Measurements from ENCODE around the gene TMEM204.
A peak's percentile ranks its signal among the peaks of the same experiment; 100 is the strongest.

Gene TMEM204

DNA sequence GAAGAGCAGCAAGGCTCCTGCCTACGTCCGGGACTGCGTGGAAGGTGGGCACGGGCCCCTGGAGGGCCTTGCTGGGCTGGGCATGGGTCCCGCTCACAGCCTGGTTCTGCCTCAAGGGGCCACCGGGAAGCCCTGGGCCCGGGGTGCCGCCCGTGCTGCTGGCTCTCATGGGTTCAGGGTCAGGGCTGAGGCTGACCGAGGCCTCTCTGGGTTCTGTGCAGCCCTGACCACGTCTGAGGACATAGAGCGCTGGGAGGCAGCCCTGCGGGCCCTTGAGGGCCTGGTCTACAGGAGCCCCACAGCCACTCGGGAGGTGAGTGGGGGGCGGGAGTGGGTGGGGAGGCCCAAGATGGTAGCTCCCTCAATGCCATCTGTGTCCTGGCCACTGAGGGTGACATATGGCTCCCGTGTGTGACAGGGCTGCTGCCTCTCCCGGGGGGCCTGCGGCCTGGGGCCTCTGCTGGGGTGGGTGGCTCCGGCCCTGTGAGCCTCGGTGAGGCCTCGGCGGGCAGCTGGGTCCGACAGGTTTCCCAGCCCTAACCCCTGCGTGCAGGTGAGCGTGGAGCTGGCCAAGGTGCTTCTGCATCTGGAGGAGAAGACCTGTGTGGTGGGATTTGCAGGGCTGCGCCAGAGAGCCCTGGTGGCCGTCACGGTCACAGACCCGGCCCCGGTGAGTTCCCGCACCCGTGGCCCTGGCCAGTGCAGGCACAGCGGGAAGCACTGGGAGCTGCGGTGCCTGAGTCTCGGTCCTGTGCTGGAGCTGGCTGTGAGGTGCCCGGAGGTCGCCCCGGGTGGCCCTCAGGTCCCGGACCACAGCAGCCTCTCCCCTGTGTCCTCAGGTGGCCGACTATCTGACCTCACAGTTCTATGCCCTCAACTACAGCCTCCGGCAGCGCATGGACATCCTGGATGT, 31.1 kb upstream of the TMEM204 start:
- Histone ChIP-seq H3K9me3 (ENCODE audit: severe bottlenecking) (no peaks in the 10 kb centered on the region), H3K4me1 (ENCODE audit: insufficient read depth, poor library complexity, severe bottlenecking) (no peaks in the 10 kb centered on the region), H3K27ac (ENCODE audit: poor library complexity, severe bottlenecking) (no peak overlapping the region), H3K27me3 (ENCODE audit: insufficient read depth, poor library complexity, severe bottlenecking) (no peaks in the 10 kb centered on the region), H3K36me3 (ENCODE audit: low read depth) (peaks cover 38% of the 10 kb centered on the region), H3K4me3 (ENCODE audit: severe bottlenecking) (no peak overlapping the region)
- ATAC-seq (ENCODE audit: low read depth): no peak
- TF ChIP-seq, protein P1, sequence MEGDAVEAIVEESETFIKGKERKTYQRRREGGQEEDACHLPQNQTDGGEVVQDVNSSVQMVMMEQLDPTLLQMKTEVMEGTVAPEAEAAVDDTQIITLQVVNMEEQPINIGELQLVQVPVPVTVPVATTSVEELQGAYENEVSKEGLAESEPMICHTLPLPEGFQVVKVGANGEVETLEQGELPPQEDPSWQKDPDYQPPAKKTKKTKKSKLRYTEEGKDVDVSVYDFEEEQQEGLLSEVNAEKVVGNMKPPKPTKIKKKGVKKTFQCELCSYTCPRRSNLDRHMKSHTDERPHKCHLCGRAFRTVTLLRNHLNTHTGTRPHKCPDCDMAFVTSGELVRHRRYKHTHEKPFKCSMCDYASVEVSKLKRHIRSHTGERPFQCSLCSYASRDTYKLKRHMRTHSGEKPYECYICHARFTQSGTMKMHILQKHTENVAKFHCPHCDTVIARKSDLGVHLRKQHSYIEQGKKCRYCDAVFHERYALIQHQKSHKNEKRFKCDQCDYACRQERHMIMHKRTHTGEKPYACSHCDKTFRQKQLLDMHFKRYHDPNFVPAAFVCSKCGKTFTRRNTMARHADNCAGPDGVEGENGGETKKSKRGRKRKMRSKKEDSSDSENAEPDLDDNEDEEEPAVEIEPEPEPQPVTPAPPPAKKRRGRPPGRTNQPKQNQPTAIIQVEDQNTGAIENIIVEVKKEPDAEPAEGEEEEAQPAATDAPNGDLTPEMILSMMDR (IDR thresholded peaks at IDR 0.05; ENCODE audit: poor library complexity, severe bottlenecking): no peak
- DNase-seq (ENCODE audit: low spot score): no peak

DNA sequence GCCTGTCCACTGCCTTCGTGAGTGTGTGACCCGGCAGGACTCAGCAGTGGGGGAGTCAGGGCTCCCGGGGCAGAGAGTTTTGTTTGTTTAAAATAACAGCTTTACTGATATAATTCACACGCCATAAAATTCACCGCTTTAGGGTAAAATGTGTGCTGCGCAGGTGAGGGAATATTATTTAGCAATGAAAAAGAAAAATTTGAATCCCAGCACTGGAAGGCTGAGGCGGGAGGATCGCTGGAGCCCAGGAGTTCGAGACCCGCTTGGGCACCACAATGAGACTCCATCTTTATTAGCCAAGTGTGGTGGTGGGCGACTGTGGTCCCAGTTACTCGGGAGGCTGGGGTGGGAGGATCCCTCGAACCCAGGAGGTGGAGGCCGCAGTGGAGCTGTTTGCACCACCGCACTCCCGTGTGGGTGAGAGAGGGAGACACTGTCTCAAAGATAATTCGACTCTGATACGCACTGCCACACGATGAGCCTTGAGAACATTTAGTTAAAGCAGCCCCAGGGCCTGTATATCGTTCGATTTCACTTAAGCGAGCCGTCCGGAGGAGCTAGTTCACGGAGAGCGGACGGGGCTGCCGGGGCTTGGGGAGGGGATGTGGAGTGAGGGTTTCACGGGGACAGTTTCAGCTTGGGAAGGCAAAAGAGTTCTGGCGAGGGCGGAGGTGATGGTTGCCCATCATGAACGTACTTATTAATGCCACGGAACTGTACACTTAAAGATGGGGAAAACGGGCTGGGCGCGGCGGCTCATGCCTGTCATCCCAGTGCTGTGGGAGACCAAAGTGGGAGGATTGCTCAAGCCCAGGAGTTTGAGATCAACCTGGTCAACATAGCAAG, 30.1 kb upstream of the TMEM204 start:
- H3K36me3 ChIP-seq (ENCODE audit: low read depth): peaks cover 30% of the 10 kb centered on the region
- ATAC-seq (ENCODE audit: low read depth): no peak

DNA sequence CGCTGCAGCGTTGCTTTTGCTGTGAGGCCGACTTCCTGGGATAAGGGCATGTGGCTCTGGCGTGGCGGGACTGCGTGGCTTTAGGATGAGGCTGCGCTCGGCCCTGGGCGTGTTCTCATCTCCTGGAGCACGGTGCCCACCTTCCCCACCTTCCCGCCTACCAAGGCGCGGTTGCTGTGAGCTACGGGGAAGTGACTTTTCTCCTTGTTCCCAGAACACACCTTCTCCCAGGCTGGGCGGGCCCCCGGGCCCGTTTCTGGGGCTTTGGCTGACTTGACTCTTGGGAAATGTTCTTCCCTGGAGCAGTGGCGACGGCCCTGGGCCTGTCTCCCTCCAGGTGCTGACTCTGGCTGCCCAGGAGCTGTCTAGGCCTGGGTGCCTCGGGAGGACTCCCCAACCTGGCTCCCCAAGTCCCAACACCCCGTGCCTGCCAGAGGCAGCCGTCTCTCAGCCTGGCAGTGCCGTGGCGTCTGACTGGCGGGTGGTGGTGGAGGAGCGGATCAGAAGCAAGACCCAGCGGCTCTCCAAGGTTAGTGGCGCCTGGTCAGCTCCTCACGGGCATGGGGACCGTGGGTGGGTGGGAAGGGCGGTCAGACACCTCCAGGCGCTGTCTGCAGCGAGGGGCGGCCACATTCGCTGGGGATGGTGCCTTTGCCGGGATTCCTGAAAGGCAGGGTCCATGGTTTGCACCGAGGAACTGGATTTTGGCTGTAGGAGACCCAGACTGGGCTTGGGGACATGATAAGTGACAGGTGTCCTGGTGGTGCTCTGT, 28.2 kb upstream of the TMEM204 start:
- Histone ChIP-seq H3K9me3 (ENCODE audit: severe bottlenecking) (no peaks in the 10 kb centered on the region), H3K4me1 (ENCODE audit: insufficient read depth, poor library complexity, severe bottlenecking) (no peaks in the 10 kb centered on the region), H3K27ac (ENCODE audit: poor library complexity, severe bottlenecking) (no peak overlapping the region), H3K4me3 (ENCODE audit: severe bottlenecking) (no peak overlapping the region), H3K27me3 (ENCODE audit: insufficient read depth, poor library complexity, severe bottlenecking) (no peaks in the 10 kb centered on the region), H3K36me3 (ENCODE audit: low read depth) (peaks cover 27% of the 10 kb centered on the region)
- DNase-seq (ENCODE audit: low spot score) (no peak), ATAC-seq (ENCODE audit: low read depth) (no peak)
- TF ChIP-seq, protein P1 (IDR thresholded peaks at IDR 0.05; ENCODE audit: poor library complexity, severe bottlenecking): no peak

More for the DNA sequence above, 30.1 kb upstream of the TMEM204 start:
- Histone ChIP-seq H3K4me1 (ENCODE audit: insufficient read depth, poor library complexity, severe bottlenecking) (no peaks in the 10 kb centered on the region), H3K9me3 (ENCODE audit: severe bottlenecking) (no peaks in the 10 kb centered on the region), H3K27me3 (ENCODE audit: insufficient read depth, poor library complexity, severe bottlenecking) (no peaks in the 10 kb centered on the region), H3K27ac (ENCODE audit: poor library complexity, severe bottlenecking) (no peak overlapping the region), H3K4me3 (ENCODE audit: severe bottlenecking) (no peak overlapping the region)
- DNase-seq (ENCODE audit: low spot score): peak; percentile 60
- TF ChIP-seq, protein P1 (IDR thresholded peaks at IDR 0.05; ENCODE audit: poor library complexity, severe bottlenecking): no peak

DNA sequence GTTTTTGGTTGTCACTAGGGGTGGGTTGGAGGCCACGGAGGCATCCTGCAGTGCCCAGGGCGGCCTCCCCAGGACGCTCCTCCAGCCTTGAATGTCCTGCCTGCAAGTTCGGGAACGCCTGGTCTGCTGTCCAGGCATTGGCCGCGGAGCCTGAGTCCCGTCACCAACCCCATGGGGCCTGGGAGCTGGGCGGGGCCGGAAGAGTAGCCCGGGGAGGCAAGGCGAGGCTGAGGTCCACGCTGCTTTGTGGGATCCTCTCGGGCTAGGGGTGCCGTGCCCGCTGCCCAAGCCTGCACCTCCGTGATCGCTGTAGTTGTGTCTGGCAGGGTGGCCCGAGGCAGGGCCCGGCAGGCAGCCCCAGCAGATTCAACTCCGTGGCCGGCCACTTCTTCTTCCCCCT, 27.6 kb upstream of the TMEM204 start:
- TF ChIP-seq, protein P1 (IDR thresholded peaks at IDR 0.05; ENCODE audit: poor library complexity, severe bottlenecking): no peak
- Histone ChIP-seq H3K4me3 (ENCODE audit: severe bottlenecking) (no peak overlapping the region), H3K4me1 (ENCODE audit: insufficient read depth, poor library complexity, severe bottlenecking) (no peaks in the 10 kb centered on the region), H3K36me3 (ENCODE audit: low read depth) (peaks cover 24% of the 10 kb centered on the region), H3K27me3 (ENCODE audit: insufficient read depth, poor library complexity, severe bottlenecking) (no peaks in the 10 kb centered on the region), H3K9me3 (ENCODE audit: severe bottlenecking) (no peaks in the 10 kb centered on the region), H3K27ac (ENCODE audit: poor library complexity, severe bottlenecking) (no peak overlapping the region)
- no peak for ATAC-seq (ENCODE audit: low read depth)
- peak; percentile 59 for DNase-seq (ENCODE audit: low spot score)
